ENCODE results near the gene LRP1B. TPM values are rescaled to one million over a fixed set of nuclear protein-coding genes. Genes with fewer than 3 reads are reported as not detected.

Gene LRP1B
- polyA plus RNA-seq, 1 donor from 2014 or later, result 12.7 TPM

GRCh38 chr2:142130111-142131009 is 456 bp downstream of the LRP1B start:
- H3K36me3 ChIP-seq (ENCODE audit: insufficient read depth, low read length), result no peaks in the 10 kb centered on the region
- H2AFZ ChIP-seq (ENCODE audit: low read depth, low read length), result peak overlapping the region; percentile 41
- H3K27ac ChIP-seq (ENCODE audit: low read length), result peak overlapping the region; percentile 40
- H3K9me3 ChIP-seq (ENCODE audit: low read length), result no peaks in the 10 kb centered on the region
- no peaks in the 10 kb centered on the region for H3K79me2 ChIP-seq (replicated peaks; ENCODE audit: insufficient read depth, low read length)
- H3F3A ChIP-seq (ENCODE audit: insufficient read depth, low read length, poor library complexity, severe bottlenecking), result peaks cover 8% of the 10 kb centered on the region
- H3K9me2 ChIP-seq (ENCODE audit: insufficient read depth, low read length), result no peaks in the 10 kb centered on the region
- peak overlapping the region; percentile 88 for H3K4me2 ChIP-seq (ENCODE audit: low read length)
- H3K9ac ChIP-seq (ENCODE audit: low read length), result peak overlapping the region; percentile 64
- H4K20me1 ChIP-seq (ENCODE audit: insufficient read depth), result no peaks in the 10 kb centered on the region
- no peak for TF ChIP-seq CTCF (IDR thresholded peaks at IDR 0.05; ENCODE audit: poor library complexity, severe bottlenecking)
- TF ChIP-seq RAD21 (conservative IDR thresholded peaks at IDR 0.05), result peak; percentile 58
- TF ChIP-seq TAF1 (IDR thresholded peaks at IDR 0.05; ENCODE audit: low read depth), result no peak
- peak; percentile 5 for TF ChIP-seq POLR2AphosphoS5 (IDR thresholded peaks at IDR 0.05)
- TF ChIP-seq EZH2 (IDR thresholded peaks at IDR 0.05; ENCODE audit: borderline replicate concordance, insufficient read depth, low read length, poor library complexity, severe bottlenecking), result no peak
- TF ChIP-seq MXI1 (conservative IDR thresholded peaks at IDR 0.05; ENCODE audit: poor library complexity, severe bottlenecking), result peak; percentile 68
- TF ChIP-seq REST (IDR thresholded peaks at IDR 0.05; ENCODE audit: borderline replicate concordance), result peak; percentile 47
- peak; percentile 24 for TF ChIP-seq SMC3 (conservative IDR thresholded peaks at IDR 0.05; ENCODE audit: poor library complexity)
- no peak for TF ChIP-seq EP300 (conservative IDR thresholded peaks at IDR 0.05; ENCODE audit: poor library complexity, severe bottlenecking)
- peak overlapping the region; percentile 86 for H3K4me3 ChIP-seq (ENCODE audit: low read length)
- peaks cover 23% of the 10 kb centered on the region for H3K27me3 ChIP-seq (ENCODE audit: insufficient read depth, low read depth, low read length)

- H3K27ac ChIP-seq (ENCODE audit: low read length), result no peak overlapping the region
Measured at GRCh38 chr2:142128105-142128504, 2.7 kb downstream of the LRP1B start.

More at GRCh38 chr2:142128105-142128504, 2.7 kb downstream of the LRP1B start:
- TF ChIP-seq CTCF (IDR thresholded peaks at IDR 0.05; ENCODE audit: poor library complexity, severe bottlenecking), result no peak
- no peak for TF ChIP-seq EP300 (conservative IDR thresholded peaks at IDR 0.05; ENCODE audit: poor library complexity, severe bottlenecking)
- TF ChIP-seq EZH2 (IDR thresholded peaks at IDR 0.05; ENCODE audit: borderline replicate concordance, insufficient read depth, low read length, poor library complexity, severe bottlenecking), result no peak
- no peak for TF ChIP-seq RAD21 (conservative IDR thresholded peaks at IDR 0.05)
- H3K4me3 ChIP-seq (ENCODE audit: low read length), result peak overlapping the region; percentile 86
- H3K79me2 ChIP-seq (replicated peaks; ENCODE audit: insufficient read depth, low read length), result no peaks in the 10 kb centered on the region
- H3K9me3 ChIP-seq (ENCODE audit: low read length), result no peaks in the 10 kb centered on the region
- no peaks in the 10 kb centered on the region for H3K36me3 ChIP-seq (ENCODE audit: insufficient read depth, low read length)
- peaks cover 23% of the 10 kb centered on the region for H3K27me3 ChIP-seq (ENCODE audit: insufficient read depth, low read depth, low read length)
- H3F3A ChIP-seq (ENCODE audit: insufficient read depth, low read length, poor library complexity, severe bottlenecking), result peaks cover 8% of the 10 kb centered on the region
- no peaks in the 10 kb centered on the region for H3K9me2 ChIP-seq (ENCODE audit: insufficient read depth, low read length)
- no peak overlapping the region for H3K9ac ChIP-seq (ENCODE audit: low read length)
- H3K4me2 ChIP-seq (ENCODE audit: low read length), result no peak overlapping the region
- no peaks in the 10 kb centered on the region for H4K20me1 ChIP-seq (ENCODE audit: insufficient read depth)
- no peak overlapping the region for H2AFZ ChIP-seq (ENCODE audit: low read depth, low read length)

Measured in neural cell (in vitro differentiated cells).